ENCODE measurements around the gene ZC3H4. TPM values are rescaled to one million over a fixed set of nuclear protein-coding genes. Genes with fewer than 3 reads are reported as not detected.

The ZC3H4 gene
- total and polyA plus RNA-seq, 2 donors (not counting 1 experiment from before 2014, with no cell fraction given) = 8.4 to 13.5 TPM

DNA sequence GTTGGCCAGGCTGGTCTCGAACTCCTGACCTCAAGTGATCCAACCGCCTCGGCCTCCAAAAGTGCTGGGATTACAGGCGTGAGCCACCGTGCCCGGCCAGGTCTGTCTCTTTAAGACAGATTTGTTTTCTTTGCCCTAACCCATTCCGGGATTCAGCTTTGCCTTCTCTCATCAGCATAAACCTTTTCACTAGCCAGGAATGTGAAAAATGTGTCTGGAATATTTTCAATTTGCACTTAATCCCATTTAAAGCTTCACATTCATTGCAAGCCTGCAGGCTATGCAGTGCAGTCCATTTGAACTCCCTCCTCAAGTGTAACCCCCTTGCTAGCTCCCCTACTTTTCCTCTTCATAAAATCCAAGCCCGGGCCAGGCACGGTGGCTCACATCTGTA, 64.3 kb downstream of the ZC3H4 start:
- H3K9me3 ChIP-seq (ENCODE audit: control insufficient read depth, insufficient read depth, low read depth, low read length) = no peaks in the 10 kb centered on the region
- H3K9ac ChIP-seq (ENCODE audit: insufficient read depth, low read length) = no peak overlapping the region
- peak overlapping the region; percentile 25 for H3K4me2 ChIP-seq (ENCODE audit: extremely low read depth, insufficient read depth, low read length)
- no peaks in the 10 kb centered on the region for H4K20me1 ChIP-seq (ENCODE audit: control insufficient read depth, extremely low read depth, insufficient read depth, low read length)
- no peaks in the 10 kb centered on the region for H3K27me3 ChIP-seq (ENCODE audit: control insufficient read depth, insufficient read depth, low read length)
- peak in 1 of 2 donors; percentile 74 for DNase-seq (ENCODE audit: low read depth in 2 of 2)
- no peak overlapping the region for H3K4me3 ChIP-seq (replicated peaks in 1 of 4; ENCODE audit: control extremely low read depth in 1 of 4, insufficient read depth in 1 of 4, low read depth in 3 of 4, low read length in 4 of 4)
- no peaks in the 10 kb centered on the region for H3K36me3 ChIP-seq (ENCODE audit: control insufficient read depth, insufficient read depth, low read length)
- no peaks in the 10 kb centered on the region for H3K79me2 ChIP-seq (ENCODE audit: control insufficient read depth, insufficient read depth, low read length)
- no peak overlapping the region for H3K27ac ChIP-seq (ENCODE audit: insufficient read depth, low read length)
- TF ChIP-seq, protein P1, sequence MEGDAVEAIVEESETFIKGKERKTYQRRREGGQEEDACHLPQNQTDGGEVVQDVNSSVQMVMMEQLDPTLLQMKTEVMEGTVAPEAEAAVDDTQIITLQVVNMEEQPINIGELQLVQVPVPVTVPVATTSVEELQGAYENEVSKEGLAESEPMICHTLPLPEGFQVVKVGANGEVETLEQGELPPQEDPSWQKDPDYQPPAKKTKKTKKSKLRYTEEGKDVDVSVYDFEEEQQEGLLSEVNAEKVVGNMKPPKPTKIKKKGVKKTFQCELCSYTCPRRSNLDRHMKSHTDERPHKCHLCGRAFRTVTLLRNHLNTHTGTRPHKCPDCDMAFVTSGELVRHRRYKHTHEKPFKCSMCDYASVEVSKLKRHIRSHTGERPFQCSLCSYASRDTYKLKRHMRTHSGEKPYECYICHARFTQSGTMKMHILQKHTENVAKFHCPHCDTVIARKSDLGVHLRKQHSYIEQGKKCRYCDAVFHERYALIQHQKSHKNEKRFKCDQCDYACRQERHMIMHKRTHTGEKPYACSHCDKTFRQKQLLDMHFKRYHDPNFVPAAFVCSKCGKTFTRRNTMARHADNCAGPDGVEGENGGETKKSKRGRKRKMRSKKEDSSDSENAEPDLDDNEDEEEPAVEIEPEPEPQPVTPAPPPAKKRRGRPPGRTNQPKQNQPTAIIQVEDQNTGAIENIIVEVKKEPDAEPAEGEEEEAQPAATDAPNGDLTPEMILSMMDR (conservative IDR thresholded peaks at IDR 0.05 in 1 of 2, IDR thresholded peaks at IDR 0.05 in 1 of 2; ENCODE audit: low read depth in 1 of 2, low read length in 2 of 2) = no peak
- no peak for TF ChIP-seq EZH2 (IDR thresholded peaks at IDR 0.05; ENCODE audit: low read length, missing control alignments)
- peak overlapping the region; percentile 11 for H2AFZ ChIP-seq (ENCODE audit: low read length)
- H3K4me1 ChIP-seq (ENCODE audit: control insufficient read depth, extremely low read depth, insufficient read depth, low read length) = no peaks in the 10 kb centered on the region

DNA sequence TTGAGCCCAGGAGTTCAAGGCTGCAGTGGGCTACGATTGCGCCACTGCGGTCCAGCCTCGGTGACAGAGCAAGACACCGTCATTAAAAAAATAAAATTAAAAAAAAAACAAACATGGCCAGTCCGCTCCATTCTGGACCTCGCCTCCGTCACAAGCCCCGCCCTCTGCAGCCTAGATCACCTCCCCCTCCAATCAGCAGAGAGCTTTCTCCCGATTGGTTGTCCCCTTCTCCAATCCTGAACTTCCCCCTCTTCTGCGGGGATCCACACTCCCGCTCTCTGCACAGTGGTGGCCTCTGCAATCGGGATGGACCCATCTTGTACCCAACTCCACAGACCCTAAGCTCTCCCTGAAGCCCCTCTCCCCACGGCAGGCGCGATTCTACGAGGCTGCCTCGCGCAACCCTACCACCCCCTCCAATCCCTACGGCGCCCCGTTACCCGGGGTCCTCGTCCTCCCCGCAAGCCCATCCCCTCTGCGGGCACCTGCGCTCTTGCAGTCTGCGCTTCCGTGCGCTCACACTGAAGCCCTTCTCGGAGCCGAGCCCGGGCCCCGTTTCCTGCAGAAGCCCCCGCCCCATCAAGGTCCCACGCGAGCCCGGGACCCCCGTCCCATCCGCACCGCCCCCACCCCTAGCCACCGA, 65.7 kb downstream of the ZC3H4 start:
- DNase-seq (ENCODE audit: low read depth in 2 of 2) = peak; percentile 85 to 93
- Histone ChIP-seq H3K79me2 (ENCODE audit: control insufficient read depth, insufficient read depth, low read length) (no peaks in the 10 kb centered on the region), H3K4me1 (ENCODE audit: control insufficient read depth, extremely low read depth, insufficient read depth, low read length) (no peaks in the 10 kb centered on the region), H3K27me3 (ENCODE audit: control insufficient read depth, insufficient read depth, low read length) (no peaks in the 10 kb centered on the region), H3K4me3 (replicated peaks in 1 of 4; ENCODE audit: control extremely low read depth in 1 of 4, insufficient read depth in 1 of 4, low read depth in 3 of 4, low read length in 4 of 4) (peak overlapping the region; percentile 68 to 87 (median 74)), H3K9ac (ENCODE audit: insufficient read depth, low read length) (peak overlapping the region; percentile 40), H3K27ac (ENCODE audit: insufficient read depth, low read length) (no peak overlapping the region), H4K20me1 (ENCODE audit: control insufficient read depth, extremely low read depth, insufficient read depth, low read length) (no peaks in the 10 kb centered on the region), H3K9me3 (ENCODE audit: control insufficient read depth, insufficient read depth, low read depth, low read length) (no peaks in the 10 kb centered on the region), H3K4me2 (ENCODE audit: extremely low read depth, insufficient read depth, low read length) (peak overlapping the region; percentile 79), H3K36me3 (ENCODE audit: control insufficient read depth, insufficient read depth, low read length) (no peaks in the 10 kb centered on the region), H2AFZ (ENCODE audit: low read length) (peak overlapping the region; percentile 90)
- TF ChIP-seq, protein P1 (conservative IDR thresholded peaks at IDR 0.05 in 1 of 2, IDR thresholded peaks at IDR 0.05 in 1 of 2; ENCODE audit: low read depth in 1 of 2, low read length in 2 of 2) = no peak
- no peak for TF ChIP-seq EZH2 (IDR thresholded peaks at IDR 0.05; ENCODE audit: low read length, missing control alignments)

DNA sequence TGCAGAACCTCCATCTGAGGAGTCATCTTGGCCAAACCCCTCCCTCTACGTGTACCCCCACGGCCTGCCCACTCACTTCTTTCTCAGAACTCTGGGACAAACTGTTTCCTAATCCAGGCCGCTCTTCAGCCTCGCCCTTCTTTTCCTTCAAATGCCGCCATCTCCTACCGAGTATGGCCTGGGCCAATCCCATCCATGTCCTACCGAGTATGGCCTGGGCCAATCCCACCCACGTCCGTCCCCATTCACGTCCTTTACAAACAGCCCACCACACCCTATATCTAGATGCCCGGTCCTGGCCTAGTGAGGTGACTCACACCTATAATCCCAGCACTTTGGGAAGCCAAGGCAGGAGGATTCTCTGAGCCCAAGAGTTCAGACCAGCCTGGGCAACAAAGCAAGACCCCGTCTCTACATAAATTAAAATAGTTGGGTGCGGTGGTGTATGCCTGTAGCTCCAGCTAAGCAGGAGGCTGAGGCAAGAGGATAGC, 66.3 kb downstream of the ZC3H4 start:
- no peaks in the 10 kb centered on the region for H3K79me2 ChIP-seq (ENCODE audit: control insufficient read depth, insufficient read depth, low read length)
- peak overlapping the region; percentile 31 to 87 (median 74) for H3K4me3 ChIP-seq (replicated peaks in 1 of 4; ENCODE audit: control extremely low read depth in 1 of 4, insufficient read depth in 1 of 4, low read depth in 3 of 4, low read length in 4 of 4)
- no peak overlapping the region for H3K27ac ChIP-seq (ENCODE audit: insufficient read depth, low read length)
- H3K4me1 ChIP-seq (ENCODE audit: control insufficient read depth, extremely low read depth, insufficient read depth, low read length) = no peaks in the 10 kb centered on the region
- no peaks in the 10 kb centered on the region for H4K20me1 ChIP-seq (ENCODE audit: control insufficient read depth, extremely low read depth, insufficient read depth, low read length)
- H3K27me3 ChIP-seq (ENCODE audit: control insufficient read depth, insufficient read depth, low read length) = no peaks in the 10 kb centered on the region
- H3K4me2 ChIP-seq (ENCODE audit: extremely low read depth, insufficient read depth, low read length) = peak overlapping the region; percentile 67
- DNase-seq (ENCODE audit: low read depth in 2 of 2) = no peak
- TF ChIP-seq, protein P1 (conservative IDR thresholded peaks at IDR 0.05 in 1 of 2, IDR thresholded peaks at IDR 0.05 in 1 of 2; ENCODE audit: low read depth in 1 of 2, low read length in 2 of 2) = no peak
- no peak for TF ChIP-seq EZH2 (IDR thresholded peaks at IDR 0.05; ENCODE audit: low read length, missing control alignments)
- H3K9me3 ChIP-seq (ENCODE audit: control insufficient read depth, insufficient read depth, low read depth, low read length) = no peaks in the 10 kb centered on the region
- H3K9ac ChIP-seq (ENCODE audit: insufficient read depth, low read length) = no peak overlapping the region
- H2AFZ ChIP-seq (ENCODE audit: low read length) = peak overlapping the region; percentile 72
- H3K36me3 ChIP-seq (ENCODE audit: control insufficient read depth, insufficient read depth, low read length) = no peaks in the 10 kb centered on the region

Data from fibroblast of lung (primary cell).